Activated CD4-positive, alpha-beta T cell treated with anti-CD3 and anti-CD28 coated beads, Interleukin-2, amount 50 U/mL, for 48 hours (primary cell): Measurements from ENCODE around the gene MYB.

Experiments
- DNase-seq, 2 experiments: peaks; one replicate each; pipeline ENCODE4 v3.0.0-alpha.2; 2020

Gene MYB

DNA sequence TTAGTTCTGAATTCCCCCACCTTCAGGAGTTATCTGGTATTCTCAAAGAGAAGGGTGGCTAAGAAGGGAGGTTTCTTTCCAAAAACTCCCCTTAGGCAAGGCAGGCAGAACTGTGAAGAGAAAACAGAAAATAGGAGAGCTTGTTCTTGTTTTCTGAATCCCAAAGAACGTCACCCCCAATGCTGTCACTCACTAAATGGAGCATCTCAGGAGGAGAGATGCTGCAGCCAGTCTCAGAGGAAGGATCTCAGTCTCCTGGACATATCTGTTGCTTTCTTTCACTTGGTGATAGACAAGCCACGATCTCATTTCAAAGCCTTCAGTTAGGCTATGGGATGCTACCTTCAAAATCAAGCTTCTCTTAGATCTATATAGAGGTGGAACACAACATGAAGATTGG, 16.1 kb upstream of the MYB start:
- no peak for DNase-seq

DNA sequence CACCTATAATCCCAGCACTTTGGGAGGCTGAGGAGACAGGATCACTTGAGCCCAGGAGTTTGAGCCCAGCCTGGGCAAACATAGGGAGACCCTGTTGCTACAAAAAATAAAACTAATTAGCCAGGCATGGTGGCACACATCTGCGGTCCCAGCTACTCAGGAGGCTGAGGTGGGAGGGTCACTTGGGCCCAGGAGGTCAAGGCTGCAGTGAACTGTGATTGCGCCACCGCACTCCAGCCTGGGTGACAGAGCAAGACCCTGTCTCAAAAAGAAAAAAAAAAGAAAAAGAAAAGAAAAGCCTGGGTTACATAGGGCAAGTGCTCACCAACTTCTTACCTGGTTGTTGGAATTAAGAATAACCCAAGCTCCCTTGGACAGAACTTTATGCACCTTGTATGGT, 14.6 kb upstream of the MYB start:
- DNase-seq, result no peak

DNA sequence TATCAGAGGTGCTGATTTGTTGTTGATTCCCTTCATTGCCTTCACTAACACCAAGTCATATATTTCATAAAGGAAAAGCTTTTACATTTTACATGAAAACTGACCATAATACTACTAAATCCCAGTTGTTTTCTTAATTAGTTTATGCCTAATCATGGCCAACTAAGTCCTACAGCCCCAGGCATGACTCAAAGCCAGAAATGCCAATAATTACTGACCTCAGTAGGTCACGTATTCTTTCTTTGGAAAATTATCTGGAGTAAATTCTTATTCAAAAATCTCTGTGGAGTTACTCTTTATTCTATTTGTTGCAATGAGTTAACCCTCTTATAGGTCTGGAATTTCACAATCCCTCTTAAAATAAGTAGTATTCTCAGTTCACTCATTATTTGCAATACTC, 13.5 kb upstream of the MYB start:
- no peak for DNase-seq

- no peak for DNase-seq
These were observed 12.3 kb upstream of the MYB start for GRCh38 chr6:135168766-135169165.

- no peak for DNase-seq
These were observed 10.9 kb upstream of the MYB start for GRCh38 chr6:135170238-135170637.

GRCh38 chr6:135170849-135171248, 10.3 kb upstream of the MYB start:
- peak; percentile 24 to 33 for DNase-seq

DNA sequence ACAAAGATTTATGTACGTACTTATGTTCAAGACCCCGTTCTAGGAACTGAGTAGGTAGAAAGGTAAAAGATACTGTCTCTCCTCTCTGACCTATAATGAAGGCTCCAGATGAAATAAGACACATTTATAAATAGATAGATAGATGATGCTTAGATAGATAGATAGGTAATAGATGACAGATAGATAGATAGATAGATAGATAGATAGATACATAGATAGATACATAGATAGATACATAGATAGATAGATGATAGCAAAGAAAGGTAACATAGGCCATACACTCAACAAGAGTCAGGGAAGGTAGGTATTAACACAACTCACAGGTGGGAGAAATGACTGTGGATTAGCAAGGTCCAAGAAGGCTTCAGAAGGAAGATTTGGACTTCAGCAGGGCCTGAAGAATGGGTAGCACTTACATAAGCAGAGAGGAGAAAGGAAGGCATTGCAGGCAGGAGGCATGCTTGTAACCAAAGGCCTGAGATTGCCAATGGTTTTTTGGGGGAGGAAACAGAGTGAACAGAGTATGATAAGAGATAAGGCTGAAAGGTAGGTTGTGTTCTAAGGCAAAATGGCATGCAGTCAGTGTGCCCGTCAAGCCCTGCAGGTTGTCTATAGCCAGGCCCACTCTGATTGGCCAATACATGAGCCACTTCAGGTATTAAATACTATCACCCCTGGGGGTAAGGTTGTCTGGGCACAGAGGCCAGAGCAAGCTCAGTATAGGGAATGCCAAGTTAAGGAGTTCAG, 7.7 kb upstream of the MYB start:
- no peak for DNase-seq

GRCh38 chr6:135173989-135174484, 7.1 kb upstream of the MYB start:
- DNase-seq, result no peak

- DNase-seq, result no peak
These were observed 5.0 kb upstream of the MYB start for GRCh38 chr6:135176058-135176457.

DNA sequence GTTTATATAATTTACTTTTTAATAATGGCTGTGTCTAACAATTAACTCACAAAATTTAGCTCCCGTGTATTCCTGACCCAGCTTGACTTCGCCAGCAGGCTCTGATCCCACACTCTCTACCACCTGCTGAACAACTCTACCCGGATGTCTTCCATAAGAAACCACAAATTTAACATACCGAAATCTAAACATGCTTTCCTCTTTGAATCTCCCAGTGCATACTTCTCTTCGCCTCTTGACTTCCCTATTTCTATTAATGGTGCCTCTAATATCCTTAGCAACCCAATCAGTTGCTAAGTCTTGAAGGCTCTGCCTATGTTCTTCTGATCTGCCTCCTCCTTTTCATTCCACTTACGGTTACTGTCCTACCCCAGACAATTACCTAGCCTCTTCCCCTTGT, 4.6 kb upstream of the MYB start:
- no peak for DNase-seq

GRCh38 chr6:135179372-135179771, 1.7 kb upstream of the MYB start:
- no peak for DNase-seq

DNA sequence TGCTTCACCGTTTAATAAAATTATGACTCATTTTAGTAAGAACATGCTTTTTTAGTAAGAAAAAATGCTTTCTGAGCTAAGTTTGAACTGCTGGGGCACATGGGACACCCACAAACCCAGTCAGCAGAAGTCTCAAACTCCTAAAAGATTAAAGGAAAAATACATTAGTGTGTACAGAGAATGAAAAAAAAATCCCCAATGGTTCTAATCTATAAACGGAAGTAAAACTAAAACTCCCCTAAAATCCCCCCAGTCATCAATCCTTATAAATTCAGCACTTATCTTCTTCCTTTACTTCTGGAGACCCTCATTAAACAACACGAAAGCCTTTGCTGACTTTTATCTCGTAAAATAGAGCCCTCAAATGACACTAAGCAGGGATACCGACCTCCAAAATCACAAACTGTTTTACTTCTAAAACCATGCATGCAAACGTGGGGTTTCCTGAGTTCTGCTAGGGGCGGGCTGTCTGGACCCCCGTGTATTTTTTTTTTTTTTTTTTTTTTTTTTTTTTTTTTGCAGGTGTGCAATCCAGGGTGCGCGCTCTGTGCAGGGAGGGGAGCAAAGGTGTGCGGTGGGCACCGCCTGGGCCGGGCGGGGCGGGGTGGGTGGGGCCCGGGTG, 1.1 kb upstream of the MYB start:
- no peak for DNase-seq

DNA sequence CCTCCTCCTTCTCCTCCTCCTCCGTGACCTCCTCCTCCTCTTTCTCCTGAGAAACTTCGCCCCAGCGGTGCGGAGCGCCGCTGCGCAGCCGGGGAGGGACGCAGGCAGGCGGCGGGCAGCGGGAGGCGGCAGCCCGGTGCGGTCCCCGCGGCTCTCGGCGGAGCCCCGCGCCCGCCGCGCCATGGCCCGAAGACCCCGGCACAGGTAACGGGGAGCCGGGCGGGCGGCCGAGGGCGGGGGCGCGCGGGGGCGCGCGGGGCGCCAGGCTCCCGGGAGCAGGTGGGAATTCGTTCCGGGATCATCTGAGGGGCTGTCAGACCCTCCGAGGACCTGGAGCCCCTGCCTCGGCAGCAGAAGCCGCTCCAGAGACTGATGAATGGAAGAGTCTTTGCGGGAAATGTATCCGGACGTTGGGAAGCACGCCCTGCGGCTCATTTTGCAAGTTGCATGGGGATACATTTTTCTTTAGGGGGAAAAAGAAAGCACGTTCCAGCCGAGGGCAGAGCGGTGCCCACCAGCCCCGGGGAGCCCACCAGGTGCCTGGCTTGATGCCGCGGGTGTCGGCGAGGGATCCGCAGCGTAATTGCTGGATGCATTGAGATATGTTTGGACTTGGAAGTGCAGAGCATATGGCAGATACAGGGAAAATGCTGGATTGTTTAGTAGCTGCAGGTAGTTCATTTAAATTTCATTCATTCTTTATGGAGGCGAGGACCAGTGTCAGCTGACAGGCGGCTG, 394 bp downstream of the MYB start:
- DNase-seq, result peak; percentile 22 to 31

GRCh38 chr6:135182071-135183001, 1.2 kb downstream of the MYB start:
- peak; percentile 42 to 51 for DNase-seq

DNA sequence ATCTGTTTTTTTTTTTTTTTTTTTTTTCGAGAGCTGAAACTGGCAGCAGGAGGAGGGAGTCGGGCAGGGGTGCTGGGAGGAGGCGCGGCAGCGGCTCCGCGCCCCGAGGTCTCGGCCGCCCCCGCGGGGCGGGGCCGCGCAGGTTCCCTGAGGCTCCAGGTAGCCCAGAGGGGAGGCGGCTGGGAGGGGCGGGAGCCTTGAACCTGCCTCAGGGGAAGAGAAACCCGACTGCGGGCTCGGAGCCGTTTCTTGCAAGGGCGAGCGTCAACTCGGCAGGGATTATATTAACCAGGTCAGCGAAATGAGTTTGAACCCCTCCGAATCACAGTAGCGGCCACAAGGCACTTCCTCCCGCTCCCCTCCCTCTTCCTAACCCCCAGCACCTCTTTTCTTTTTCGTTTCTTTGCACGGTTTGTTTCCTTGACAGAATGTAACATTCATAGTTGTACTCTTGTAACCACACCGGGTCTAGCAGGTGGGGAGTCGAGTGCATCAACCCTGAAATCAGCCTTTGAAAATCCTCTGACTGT, 2.0 kb downstream of the MYB start:
- peak; percentile 76 to 84 for DNase-seq

- DNase-seq, result peak; percentile 80 to 86
These were observed 2.7 kb downstream of the MYB start for GRCh38 chr6:135183532-135184440.

DNA sequence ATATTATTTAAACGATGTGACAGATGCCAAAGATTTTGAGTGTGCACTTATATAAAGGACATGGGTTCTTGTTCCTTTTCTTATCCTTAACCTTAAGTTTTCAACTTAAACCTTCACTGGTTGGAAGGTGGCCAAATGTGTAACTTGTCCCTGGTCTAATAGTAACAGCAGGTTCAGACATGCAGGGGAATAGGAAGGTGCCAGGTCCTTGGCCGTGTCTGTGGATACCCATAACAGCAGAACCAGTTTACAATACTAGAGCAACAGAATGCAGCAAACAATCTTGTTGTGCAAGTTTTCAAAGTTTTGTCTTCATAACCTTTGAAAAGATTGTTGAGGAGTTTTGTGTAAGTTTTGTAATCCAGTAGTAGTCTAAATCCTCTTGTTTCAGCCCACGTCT, 4.4 kb downstream of the MYB start:
- no peak for DNase-seq

DNA sequence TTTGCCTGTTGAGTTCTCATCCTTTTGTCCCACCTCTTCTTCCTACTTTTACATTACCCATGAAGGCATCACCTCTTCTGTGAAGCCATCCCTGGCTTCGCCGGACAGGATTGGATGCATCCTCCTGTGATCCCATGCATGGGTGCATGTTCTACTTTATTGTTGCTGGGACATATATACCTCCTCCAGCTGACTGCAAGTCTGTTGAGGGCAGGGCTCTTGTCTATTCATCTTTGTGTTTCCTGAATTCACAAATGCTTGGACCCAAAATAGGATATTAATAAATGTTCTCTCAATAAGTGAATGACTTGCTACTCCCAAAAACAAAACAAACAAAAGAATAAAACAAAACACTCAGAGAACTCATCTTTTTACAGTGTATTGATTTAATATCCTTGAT, 5.1 kb downstream of the MYB start:
- DNase-seq, result no peak

- no peak for DNase-seq
These were observed 6.3 kb downstream of the MYB start for GRCh38 chr6:135187372-135187771.

DNA sequence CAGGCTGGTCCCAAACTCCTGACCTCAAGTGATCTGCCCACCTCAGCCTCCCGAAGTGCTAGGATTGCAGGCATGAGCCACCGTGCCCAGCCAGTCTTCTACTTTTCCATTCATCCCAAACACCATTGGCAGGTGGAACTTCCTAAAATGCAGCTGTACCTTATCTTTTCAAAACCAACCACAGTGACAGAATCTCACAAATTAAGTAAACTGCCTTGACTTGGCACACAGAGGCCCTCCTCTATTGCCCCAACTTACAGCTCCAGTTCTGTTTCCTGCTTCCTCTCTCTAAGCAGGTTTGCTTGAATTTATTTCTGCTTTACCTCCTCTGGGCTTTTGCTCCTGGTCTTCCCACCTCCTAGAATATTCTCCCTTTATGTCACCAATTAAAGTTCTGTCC, 7.6 kb downstream of the MYB start:
- no peak for DNase-seq

DNA sequence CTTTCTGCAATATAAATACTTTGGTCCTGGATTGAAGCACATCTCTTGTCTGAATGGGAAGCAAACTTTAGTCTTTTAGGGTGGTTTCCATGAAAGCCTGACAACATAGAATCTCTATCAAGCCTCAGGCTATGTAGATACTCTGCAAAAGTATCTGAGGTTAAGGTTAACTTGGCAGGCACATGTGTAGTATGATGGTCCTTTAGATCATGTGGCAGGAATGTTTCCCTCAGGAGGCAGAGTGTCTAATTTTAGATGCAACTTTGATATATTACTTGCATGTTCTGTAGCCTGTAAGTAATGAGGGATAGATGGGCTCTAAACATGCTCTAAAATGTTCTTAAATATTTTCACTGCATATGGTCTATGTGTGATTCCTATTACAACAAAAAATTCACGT, 8.2 kb downstream of the MYB start:
- DNase-seq, result no peak
